ENCODE data around the gene SNAPC2. TPM values are rescaled to one million over a fixed set of nuclear protein-coding genes. Genes with fewer than 3 reads are reported as not detected.

SNAPC2 gene
- 60.5 and 80.3 TPM in 2 replicates for total RNA-seq

GRCh38 chr19:7919610-7920518 lies at the start of gene SNAPC2:
Gene SNAPC2 (plus strand): TSS chr19:7920338. CDS start chr19:7920367, 29 bp downstream.

GRCh38 chr19:7874076-7874896 lies 45.9 kb upstream of the SNAPC2 start, which contains the start of gene PRR36:
Gene PRR36 (minus strand): TSS chr19:7874390. CDS start chr19:7873689, 701 bp downstream.

GRCh38 chr19:7888145-7888825 lies 31.9 kb upstream of the SNAPC2 start, which contains the start of gene LRRC8E:
Gene LRRC8E (plus strand): TSS chr19:7888510. CDS start chr19:7895604, 7,094 bp downstream.

GRCh38 chr19:7903244-7904073 lies 16.7 kb upstream of the SNAPC2 start, which contains the start of gene MAP2K7:
Gene MAP2K7 (plus strand): TSS chr19:7903877. CDS start chr19:7903945, 68 bp downstream.

GRCh38 chr19:7914598-7915045 lies 5.5 kb upstream of the SNAPC2 start, which contains the start of gene TGFBR3L:
Gene TGFBR3L (plus strand): TSS chr19:7914830.

GRCh38 chr19:7926021-7926726 lies 6.0 kb downstream of the SNAPC2 start, which contains the start of gene CTXN1:
Gene CTXN1 (minus strand): TSS chr19:7926135. CDS start chr19:7925538, 597 bp downstream.

GRCh38 chr19:7943444-7944176 lies 23.5 kb downstream of the SNAPC2 start, which contains the start of gene TIMM44:
Gene TIMM44 (minus strand): TSS chr19:7943666. CDS start chr19:7943651, 15 bp downstream.

Other genes with a start within 250 kb of the SNAPC2 start
- not detected in 2 replicates for gene MCEMP1, start 243.2 kb upstream of the SNAPC2 start, total RNA-seq
- 86.2 and 107 TPM in 2 replicates for gene TRAPPC5, start 239.5 kb upstream of the SNAPC2 start, total RNA-seq
- not detected in 2 replicates for gene FCER2, start 218.2 kb upstream of the SNAPC2 start, total RNA-seq
- not detected in 2 replicates for gene CLEC4G, start 188.2 kb upstream of the SNAPC2 start, total RNA-seq
- gene CD209, start 172.8 kb upstream of the SNAPC2 start, total RNA-seq: not detected in 2 replicates
- gene CLEC4M, start 157.1 kb upstream of the SNAPC2 start, total RNA-seq: not detected in 2 replicates
- 25.5 and 44.4 TPM in 2 replicates for gene EVI5L, start 90.1 kb upstream of the SNAPC2 start, total RNA-seq
- gene PRR36, start 45.9 kb upstream of the SNAPC2 start, total RNA-seq: not detected in 2 replicates
- 7.2 and 8.5 TPM in 2 replicates for gene LRRC8E, start 31.8 kb upstream of the SNAPC2 start, total RNA-seq
- 8.4 and 9.6 TPM in 2 replicates for gene MAP2K7, start 16.5 kb upstream of the SNAPC2 start, total RNA-seq
- gene TGFBR3L, start 5.5 kb upstream of the SNAPC2 start, total RNA-seq: 25.4 TPM in 1 of 2 replicates, not detected in the other
- 2.9 and 4.3 TPM in 2 replicates for gene CTXN1, start 5.8 kb downstream of the SNAPC2 start, total RNA-seq
- 67.7 and 89.3 TPM in 2 replicates for gene TIMM44, start 23.3 kb downstream of the SNAPC2 start, total RNA-seq
- gene ELAVL1, start 85.3 kb downstream of the SNAPC2 start, total RNA-seq: 45.7 and 48.4 TPM in 2 replicates
- gene CCL25, start 132.4 kb downstream of the SNAPC2 start, total RNA-seq: not detected in 2 replicates
- gene FBN3, start 229.3 kb downstream of the SNAPC2 start, total RNA-seq: not detected in 2 replicates